OCI-LY3 (cell line): ENCODE results near the gene PUDP.

Source experiments
- H2AFZ ChIP-seq: fragments of 200-600, 300-600 bp; shearing (Covaris generic); 2 replicates; pipeline ENCODE4 v1.6.0; 2014; ENCODE audit warnings: antibody characterized with exemption, low read depth, low read length
- H3K27ac ChIP-seq: fragments of 200-600, 300-600 bp; sonication (generic); 2 replicates; pipeline ENCODE4 v1.5.1; 2014; ENCODE audit warnings: mild to moderate bottlenecking, low read length, moderate library complexity, mixed read lengths
- H3K27me3 ChIP-seq: fragments of 200-600, 300-600 bp; sonication (generic); 2 replicates; pipeline ENCODE4 v1.6.1; 2014; ENCODE audit warnings: low read depth, low read length, mixed read lengths
- H3K36me3 ChIP-seq: fragments of 200-600, 300-600 bp; sonication (generic); replicated peaks from 2 replicates; pipeline ENCODE3; 2014; ENCODE audit warnings: low read depth, low read length, mixed read lengths
- H3K4me1 ChIP-seq: fragments of 300-600, 200-600 bp; sonication (generic); 2 replicates; pipeline ENCODE4 v1.6.1; 2014; ENCODE audit warnings: low read length, mixed read lengths
- H3K4me2 ChIP-seq: fragments of 200-600, 300-600 bp; sonication (generic); 2 replicates; pipeline ENCODE4 v1.6.1; 2014; ENCODE audit warnings: low read length, mixed read lengths
- H3K4me3 ChIP-seq: fragments of 300-600, 200-600 bp; sonication (generic); 2 replicates; pipeline ENCODE4 v1.5.1; 2014; ENCODE audit warnings: antibody characterized with exemption, mild to moderate bottlenecking, low read length, moderate library complexity
- H3K79me2 ChIP-seq: fragments of 300-600, 200-600 bp; shearing (Covaris generic); 2 replicates; pipeline ENCODE4 v1.6.1; 2014; ENCODE audit warnings: mild to moderate bottlenecking, low read length, mixed read lengths
- H3K9ac ChIP-seq: fragments of 300-600, 200-600 bp; shearing (Covaris generic); 2 replicates; pipeline ENCODE4 v1.6.0; 2014; ENCODE audit warnings: mild to moderate bottlenecking, low read length, moderate library complexity
- H3K9me3 ChIP-seq: fragments of 200-600, 300-600 bp; shearing (Covaris generic); 2 replicates; pipeline ENCODE4 v1.6.1; 2014; ENCODE audit warnings: low read length, mixed read lengths; ENCODE audit not compliant: insufficient read depth
- H4K20me1 ChIP-seq: fragments of 200-600, 300-600 bp; sonication (generic); 2 replicates; pipeline ENCODE4 v1.6.1; 2016; ENCODE audit warnings: low read length, mixed read lengths; ENCODE audit not compliant: insufficient read depth
- CTCF ChIP-seq: fragments of 200-600, 300-600 bp; sonication (generic); IDR thresholded peaks from 2 replicates; pipeline ENCODE4 v1.5.1; 2014; ENCODE audit warnings: antibody characterized with exemption, low read length, low read depth
- EZH2phosphoT487 ChIP-seq: fragments of 200-600 bp; shearing (Covaris generic); IDR thresholded peaks from 2 replicates; pipeline ENCODE4 v1.6.1; 2018; ENCODE audit warnings: antibody characterized with exemption, mixed run types, low read depth

Gene PUDP

GRCh38 chrX:7115557-7115956 lies 32.4 kb downstream of the PUDP start:
- H3K4me2 ChIP-seq, result peak overlapping the region; percentile 14; the same call in 1 of the 2 replicates
- H3K4me1 ChIP-seq, result peaks cover 31% of the 10 kb centered on the region
- no peaks in the 10 kb centered on the region for H3K27me3 ChIP-seq
- H3K9ac ChIP-seq, result no peak overlapping the region
- no peak overlapping the region for H2AFZ ChIP-seq
- TF ChIP-seq CTCF (no peak), EZH2phosphoT487 (no peak)
- no peaks in the 10 kb centered on the region for H3K36me3 ChIP-seq
- no peaks in the 10 kb centered on the region for H4K20me1 ChIP-seq
- no peaks in the 10 kb centered on the region for H3K9me3 ChIP-seq
- H3K27ac ChIP-seq, result no peak overlapping the region
- peaks cover 4% of the 10 kb centered on the region; the same call in 1 of the 2 replicates for H3K79me2 ChIP-seq
- no peak overlapping the region for H3K4me3 ChIP-seq

GRCh38 chrX:7112071-7112470 lies 35.9 kb downstream of the PUDP start:
- H4K20me1 ChIP-seq, result no peaks in the 10 kb centered on the region
- H3K9me3 ChIP-seq, result no peaks in the 10 kb centered on the region
- H3K79me2 ChIP-seq, result peaks cover 9% of the 10 kb centered on the region
- peaks cover 37% of the 10 kb centered on the region for H3K4me1 ChIP-seq
- H3K9ac ChIP-seq, result no peak overlapping the region
- no peaks in the 10 kb centered on the region for H3K36me3 ChIP-seq
- no peak overlapping the region for H3K27ac ChIP-seq
- no peak overlapping the region for H2AFZ ChIP-seq
- TF ChIP-seq EZH2phosphoT487, result no peak
- TF ChIP-seq CTCF, result no peak
- H3K4me3 ChIP-seq, result no peak overlapping the region
- no peak overlapping the region for H3K4me2 ChIP-seq
- no peaks in the 10 kb centered on the region for H3K27me3 ChIP-seq

GRCh38 chrX:7111518-7111917 lies 36.4 kb downstream of the PUDP start:
- Histone ChIP-seq H2AFZ (no peak overlapping the region), H4K20me1 (no peaks in the 10 kb centered on the region), H3K9me3 (no peaks in the 10 kb centered on the region), H3K27me3 (no peaks in the 10 kb centered on the region), H3K4me1 (peaks cover 37% of the 10 kb centered on the region), H3K79me2 (peaks cover 9% of the 10 kb centered on the region), H3K36me3 (no peaks in the 10 kb centered on the region), H3K4me2 (no peak overlapping the region), H3K4me3 (no peak overlapping the region), H3K27ac (no peak overlapping the region), H3K9ac (no peak overlapping the region)
- TF ChIP-seq EZH2phosphoT487 (no peak), CTCF (no peak)

- H4K20me1 ChIP-seq, result no peaks in the 10 kb centered on the region
- H2AFZ ChIP-seq, result no peak overlapping the region; the same call in 1 of the 2 replicates
- H3K4me1 ChIP-seq, result peaks cover 36% of the 10 kb centered on the region
- no peaks in the 10 kb centered on the region for H3K9me3 ChIP-seq
- H3K79me2 ChIP-seq, result peaks cover 9% of the 10 kb centered on the region; the same call in 1 of the 2 replicates
- peak overlapping the region; percentile 68 for H3K4me2 ChIP-seq
- H3K27me3 ChIP-seq, result no peaks in the 10 kb centered on the region
- H3K4me3 ChIP-seq, result peak overlapping the region; percentile 45
- H3K27ac ChIP-seq, result peak overlapping the region; percentile 72
- TF ChIP-seq EZH2phosphoT487 (no peak), CTCF (no peak)
- H3K9ac ChIP-seq, result no peak overlapping the region
- no peaks in the 10 kb centered on the region for H3K36me3 ChIP-seq
These were observed 37.1 kb downstream of the PUDP start for GRCh38 chrX:7110821-7111276.
